H9 (cell line): ENCODE measurements around the gene TMEM134. TPM values are rescaled to one million over a fixed set of nuclear protein-coding genes. Genes with fewer than 3 reads are reported as not detected.

Source experiments
- DNase-seq: peaks from one replicate; pipeline ENCODE4 v3.0.0-alpha.2; 2017
- H2AFZ ChIP-seq: one replicate; pipeline ENCODE4 v1.6.1; 2013; ENCODE audit warnings: mild to moderate bottlenecking, low read length, control low read depth, moderate library complexity
- H2AK5ac ChIP-seq: 2 replicates; pipeline ENCODE4 v1.6.1; 2013; ENCODE audit warnings: low read length, control low read depth, mixed read lengths; ENCODE audit not compliant: insufficient read length
- H2BK120ac ChIP-seq: one replicate; pipeline ENCODE4 v1.6.1; 2013; ENCODE audit warnings: low read depth, mild to moderate bottlenecking, low read length, control low read depth, inconsistent platforms; ENCODE audit not compliant: poor library complexity, severe bottlenecking
- H2BK12ac ChIP-seq: 2 replicates; pipeline ENCODE4 v1.6.1; 2013; ENCODE audit warnings: low read length, control low read depth, mixed read lengths, low read depth; ENCODE audit not compliant: insufficient read length
- H2BK15ac ChIP-seq: 2 replicates; pipeline ENCODE4 v1.6.1; 2013; ENCODE audit warnings: low read depth, low read length, control low read depth
- H2BK20ac ChIP-seq: one replicate; pipeline ENCODE4 v1.6.1; 2013; ENCODE audit warnings: low read depth, mild to moderate bottlenecking, low read length, control low read depth, inconsistent platforms; ENCODE audit not compliant: poor library complexity, severe bottlenecking
- H2BK5ac ChIP-seq: 2 replicates; pipeline ENCODE4 v1.6.1; 2013; ENCODE audit warnings: low read length, control low read depth, mixed read lengths; ENCODE audit not compliant: insufficient read length
- H3K14ac ChIP-seq: 2 replicates; pipeline ENCODE4 v1.6.1; 2013; ENCODE audit warnings: low read length, control low read depth; ENCODE audit not compliant: insufficient read depth
- H3K18ac ChIP-seq: 2 replicates; pipeline ENCODE4 v1.6.1; 2013; ENCODE audit warnings: low read depth, mild to moderate bottlenecking, mixed read lengths, low read length, control low read depth; ENCODE audit not compliant: insufficient read length
- H3K23ac ChIP-seq: 2 replicates; pipeline ENCODE4 v1.6.1; 2013; ENCODE audit warnings: low read length, control low read depth, mixed read lengths, low read depth; ENCODE audit not compliant: insufficient read length
- H3K23me2 ChIP-seq: 2 replicates; pipeline ENCODE4 v1.6.1; 2013; ENCODE audit warnings: low read depth, mild to moderate bottlenecking, mixed read lengths, low read length, control low read depth; ENCODE audit not compliant: insufficient read length, poor library complexity, severe bottlenecking
- H3K27ac ChIP-seq: 2 replicates; pipeline ENCODE4 v1.5.1; 2013; ENCODE audit warnings: low read length, control low read depth, mixed read lengths, low read depth; ENCODE audit not compliant: insufficient read length
- H3K27me3 ChIP-seq: 2 replicates; pipeline ENCODE4 v1.6.1; 2013; ENCODE audit warnings: low read length, control low read depth, inconsistent platforms; ENCODE audit not compliant: insufficient read depth
- H3K4ac ChIP-seq: 2 replicates; pipeline ENCODE4 v1.6.1; 2013; ENCODE audit warnings: low read depth, mild to moderate bottlenecking, control low read depth, inconsistent platforms, low read length, moderate library complexity
- H3K4me1 ChIP-seq: 2 replicates; pipeline ENCODE4 v1.6.1; 2013; ENCODE audit warnings: low read length, control low read depth, inconsistent platforms; ENCODE audit not compliant: insufficient read depth
- H3K4me2 ChIP-seq: 2 replicates; pipeline ENCODE4 v1.6.1; 2013; ENCODE audit warnings: low read length, control low read depth, mixed read lengths; ENCODE audit not compliant: insufficient read length, insufficient read depth
- H3K56ac ChIP-seq: 2 replicates; pipeline ENCODE4 v1.6.1; 2013; ENCODE audit warnings: low read depth, mild to moderate bottlenecking, mixed read lengths, low read length, control low read depth; ENCODE audit not compliant: insufficient read length
- H3K79me1 ChIP-seq: 2 replicates; pipeline ENCODE4 v1.6.1; 2013; ENCODE audit warnings: low read depth, mild to moderate bottlenecking, moderate library complexity, low read length, control low read depth, inconsistent platforms; ENCODE audit not compliant: insufficient read depth, poor library complexity, severe bottlenecking
- H3K79me2 ChIP-seq: 2 replicates; pipeline ENCODE4 v1.6.1; 2013; ENCODE audit warnings: low read length, control low read depth, inconsistent platforms; ENCODE audit not compliant: insufficient read depth
- H3K9ac ChIP-seq: 2 replicates; pipeline ENCODE4 v1.6.1; 2013; ENCODE audit warnings: low read length, control low read depth, mixed read lengths; ENCODE audit not compliant: insufficient read length; ENCODE audit errors: extremely low read depth
- H3K9me3 ChIP-seq: one replicate; pipeline ENCODE4 v1.6.1; 2013; ENCODE audit warnings: low read depth, low read length, inconsistent platforms; ENCODE audit not compliant: control insufficient read depth
- H3T11ph ChIP-seq: one replicate; pipeline ENCODE4 v1.6.1; 2013; ENCODE audit warnings: mild to moderate bottlenecking, low read length, control low read depth, inconsistent platforms
- H4K20me1 ChIP-seq: one replicate; pipeline ENCODE4 v1.6.1; 2013; ENCODE audit not compliant: control insufficient read depth, insufficient read length, insufficient read depth
- H4K5ac ChIP-seq: 2 replicates; pipeline ENCODE4 v1.6.1; 2013; ENCODE audit warnings: low read depth, mild to moderate bottlenecking, mixed read lengths, low read length, control low read depth; ENCODE audit not compliant: insufficient read length
- H4K8ac ChIP-seq: replicated peaks from 2 replicates; pipeline ENCODE4 v1.6.1; 2013; ENCODE audit warnings: low read length, control low read depth, mixed read lengths, low read depth; ENCODE audit not compliant: insufficient read length
- H4K91ac ChIP-seq: 2 replicates; pipeline ENCODE4 v1.6.1; 2013; ENCODE audit warnings: low read depth, mild to moderate bottlenecking, moderate library complexity, mixed read lengths, low read length, control low read depth; ENCODE audit not compliant: insufficient read length
- H3K27ac Mint-ChIP-seq, 3 experiments: 2 replicates in 2 of 3; 3 replicates in 1 of 3; pipeline ENCODE4 v1.8.0; 2020 to 2021; ENCODE audit warnings: mixed read lengths in 3 of 3, mild to moderate bottlenecking in 1 of 3, moderate library complexity in 1 of 3
- H3K27me3 Mint-ChIP-seq: 2 replicates; pipeline ENCODE4 v1.8.0; 2021; ENCODE audit warnings: low read depth, mild to moderate bottlenecking, moderate library complexity, mixed read lengths
- H3K36me3 Mint-ChIP-seq, 3 experiments: 2 replicates in 2 of 3; 3 replicates in 1 of 3; pipeline ENCODE4 v1.8.0; 2020 to 2021; ENCODE audit warnings: low read depth in 3 of 3, mixed read lengths in 3 of 3; ENCODE audit not compliant: insufficient read depth in 1 of 3
- H3K4me1 Mint-ChIP-seq, 2 experiments: 2 replicates each; pipeline ENCODE4 v1.8.0; 2020; ENCODE audit warnings: mixed read lengths in 2 of 2
- H3K4me3 Mint-ChIP-seq, 2 experiments: 2 replicates in 1 of 2; 3 replicates in 1 of 2; pipeline ENCODE4 v1.8.0; 2020 to 2021; ENCODE audit warnings: mild to moderate bottlenecking in 2 of 2, mixed read lengths in 2 of 2, moderate library complexity in 1 of 2
- H3K9me3 Mint-ChIP-seq, 2 experiments: 2 replicates in 1 of 2; 3 replicates in 1 of 2; pipeline ENCODE4 v1.8.0; 2020; ENCODE audit warnings: mild to moderate bottlenecking in 2 of 2, mixed read lengths in 2 of 2, moderate library complexity in 1 of 2
- WGBS: extraction: QIAGEN DNeasy Blood & Tissue Kit; methylation state at CpG from one replicate; pipeline ENCODE4 v1.1.7; 2013; ENCODE audit warnings: missing lambda C conversion rate, low lambda C conversion rate, mixed read lengths; ENCODE audit not compliant: insufficient read length; ENCODE audit errors: extremely low coverage; 5-methylcytosine and 5-hydroxymethylcytosine counted together
- total RNA-seq: library from RNA; stranded (reverse); gene quantifications from 2 replicates; pipeline ENCODE4 v1.2.1, GENCODE V29; 2021
- TF ChIP-seq, protein P1 (sequence below): fragments of 200-600 bp; sonication (generic); conservative IDR thresholded peaks from 3 replicates; pipeline ENCODE4 v1.8.0; 2021; ENCODE audit warnings: antibody characterized with exemption, mild to moderate bottlenecking

The TMEM134 gene
- total RNA-seq, 1 experiment from 2014 or later: 53.6 TPM

DNA sequence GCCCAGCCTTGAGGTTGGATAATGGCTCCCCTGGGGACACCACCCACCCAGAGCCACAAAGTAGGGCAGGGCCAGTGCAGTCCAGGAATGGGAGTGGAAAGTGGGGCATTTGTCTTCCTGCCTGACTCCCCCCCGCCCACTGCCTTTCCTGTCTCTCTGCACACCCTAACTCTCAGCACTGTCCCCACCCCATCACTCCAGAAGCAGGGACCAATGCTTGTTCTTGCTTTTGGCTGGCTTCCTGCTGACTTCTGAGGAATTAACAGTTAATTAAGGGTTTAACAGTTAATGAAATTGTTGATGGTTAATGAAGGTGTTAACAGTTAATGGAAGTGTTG is 31.4 kb upstream of the TMEM134 start:
- Mint-ChIP-seq H3K36me3 (peaks cover 5 to 23% (median 10%) of the 10 kb centered on the region in 3 experiments), H3K4me3 (no peak overlapping the region), H3K9me3 (no peaks in the 10 kb centered on the region), H3K27me3 (peaks cover 10% of the 10 kb centered on the region), H3K27ac (no peak overlapping the region), H3K4me1 (peaks cover under 1 to 10% of the 10 kb centered on the region in 2 experiments)
- Histone ChIP-seq H2BK12ac (no peak overlapping the region), H3K4me1 (no peaks in the 10 kb centered on the region), H3K23ac (no peak overlapping the region), H4K5ac (no peak overlapping the region), H3K9me3 (no peaks in the 10 kb centered on the region), H2AK5ac (no peak overlapping the region), H3K56ac (no peak overlapping the region), H3K4ac (no peak overlapping the region), H3K23me2 (peaks cover 12% of the 10 kb centered on the region), H3T11ph (no peak overlapping the region), H3K14ac (no peak overlapping the region), H2BK15ac (no peak overlapping the region), H3K18ac (no peak overlapping the region), H4K91ac (no peak overlapping the region), H2BK5ac (no peak overlapping the region), H2BK120ac (no peak overlapping the region), H2BK20ac (no peak overlapping the region), H3K4me2 (no peak overlapping the region), H4K8ac (no peak overlapping the region), H3K27ac (no peak overlapping the region), H3K79me2 (no peaks in the 10 kb centered on the region), H3K27me3 (no peaks in the 10 kb centered on the region), H3K9ac (no peak overlapping the region), H3K79me1 (no peaks in the 10 kb centered on the region), H2AFZ (no peak overlapping the region), H4K20me1 (no peaks in the 10 kb centered on the region)
- TF ChIP-seq, protein P1, sequence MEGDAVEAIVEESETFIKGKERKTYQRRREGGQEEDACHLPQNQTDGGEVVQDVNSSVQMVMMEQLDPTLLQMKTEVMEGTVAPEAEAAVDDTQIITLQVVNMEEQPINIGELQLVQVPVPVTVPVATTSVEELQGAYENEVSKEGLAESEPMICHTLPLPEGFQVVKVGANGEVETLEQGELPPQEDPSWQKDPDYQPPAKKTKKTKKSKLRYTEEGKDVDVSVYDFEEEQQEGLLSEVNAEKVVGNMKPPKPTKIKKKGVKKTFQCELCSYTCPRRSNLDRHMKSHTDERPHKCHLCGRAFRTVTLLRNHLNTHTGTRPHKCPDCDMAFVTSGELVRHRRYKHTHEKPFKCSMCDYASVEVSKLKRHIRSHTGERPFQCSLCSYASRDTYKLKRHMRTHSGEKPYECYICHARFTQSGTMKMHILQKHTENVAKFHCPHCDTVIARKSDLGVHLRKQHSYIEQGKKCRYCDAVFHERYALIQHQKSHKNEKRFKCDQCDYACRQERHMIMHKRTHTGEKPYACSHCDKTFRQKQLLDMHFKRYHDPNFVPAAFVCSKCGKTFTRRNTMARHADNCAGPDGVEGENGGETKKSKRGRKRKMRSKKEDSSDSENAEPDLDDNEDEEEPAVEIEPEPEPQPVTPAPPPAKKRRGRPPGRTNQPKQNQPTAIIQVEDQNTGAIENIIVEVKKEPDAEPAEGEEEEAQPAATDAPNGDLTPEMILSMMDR: no peak
- WGBS: no CpG with 5 or more reads among the region's 1 CpG
- no peak for DNase-seq
